ENCODE measurements around the gene ZNF106. TPM values are rescaled to one million over a fixed set of nuclear protein-coding genes. Genes with fewer than 3 reads are reported as not detected.

ZNF106 gene
- total RNA-seq, 2 experiments from 2014 or later, result 50.9 to 51.8 TPM

GRCh38 chr15:42387603-42388002, 103.3 kb downstream of the ZNF106 start:
- POLR2A ChIA-PET, result no interaction called here
- no peaks in the 10 kb centered on the region for H3K4me1 Mint-ChIP-seq

GRCh38 chr15:42385980-42386700, 104.8 kb downstream of the ZNF106 start:
- no peaks in the 10 kb centered on the region for H3K27me3 Mint-ChIP-seq
- POLR2A ChIA-PET, result no interaction called here
- no peak for DNase-seq
- no peak overlapping the region for H3K4me3 Mint-ChIP-seq
- no peak for ATAC-seq (ENCODE audit: low read depth)
- no peaks in the 10 kb centered on the region for H3K4me1 Mint-ChIP-seq
- no peaks in the 10 kb centered on the region for H3K9me3 Mint-ChIP-seq
- no peak overlapping the region for H3K27ac Mint-ChIP-seq
- H3K36me3 Mint-ChIP-seq, result no peaks in the 10 kb centered on the region

More at GRCh38 chr15:42387603-42388002, 103.3 kb downstream of the ZNF106 start:
- Mint-ChIP-seq H3K4me3 (no peak overlapping the region), H3K27me3 (no peaks in the 10 kb centered on the region), H3K9me3 (no peaks in the 10 kb centered on the region), H3K27ac (peak overlapping the region; percentile 14), H3K36me3 (no peaks in the 10 kb centered on the region)
- no peak for DNase-seq
- no peak for ATAC-seq (ENCODE audit: low read depth)

GRCh38 chr15:42385206-42385979, 105.5 kb downstream of the ZNF106 start:
- Mint-ChIP-seq H3K27me3 (no peaks in the 10 kb centered on the region), H3K4me3 (no peak overlapping the region), H3K4me1 (no peaks in the 10 kb centered on the region), H3K9me3 (no peaks in the 10 kb centered on the region), H3K27ac (no peak overlapping the region), H3K36me3 (no peaks in the 10 kb centered on the region)
- DNase-seq, result no peak
- POLR2A ChIA-PET, result no interaction called here
- peak; percentile 60 for ATAC-seq (ENCODE audit: low read depth)

- DNase-seq, result no peak
- H3K27ac Mint-ChIP-seq, result no peak overlapping the region
- no peaks in the 10 kb centered on the region for H3K36me3 Mint-ChIP-seq
- no peaks in the 10 kb centered on the region for H3K4me1 Mint-ChIP-seq
- POLR2A ChIA-PET, result no interaction called here
- H3K9me3 Mint-ChIP-seq, result no peaks in the 10 kb centered on the region
- no peaks in the 10 kb centered on the region for H3K27me3 Mint-ChIP-seq
- no peak for ATAC-seq (ENCODE audit: low read depth)
- H3K4me3 Mint-ChIP-seq, result no peak overlapping the region
Measured at GRCh38 chr15:42384597-42384996, 106.3 kb downstream of the ZNF106 start.

GRCh38 chr15:42378011-42378410, 112.9 kb downstream of the ZNF106 start:
- H3K9me3 Mint-ChIP-seq, result peaks cover 6% of the 10 kb centered on the region
- H3K27ac Mint-ChIP-seq, result no peak overlapping the region
- H3K36me3 Mint-ChIP-seq, result peaks cover 1% of the 10 kb centered on the region
- H3K4me1 Mint-ChIP-seq, result no peaks in the 10 kb centered on the region
- no peak overlapping the region for H3K4me3 Mint-ChIP-seq
- no peak for DNase-seq
- H3K27me3 Mint-ChIP-seq, result peaks cover 2% of the 10 kb centered on the region
- POLR2A ChIA-PET, result no interaction called here
- no peak for ATAC-seq (ENCODE audit: low read depth)

GRCh38 chr15:42375941-42376340, 115.0 kb downstream of the ZNF106 start:
- H3K36me3 Mint-ChIP-seq, result peaks cover 1% of the 10 kb centered on the region
- H3K27me3 Mint-ChIP-seq, result peaks cover 2% of the 10 kb centered on the region
- POLR2A ChIA-PET, result no interaction called here
- peaks cover 6% of the 10 kb centered on the region for H3K9me3 Mint-ChIP-seq
- H3K4me1 Mint-ChIP-seq, result no peaks in the 10 kb centered on the region
- DNase-seq (no peak), ATAC-seq (ENCODE audit: low read depth) (no peak)
- H3K4me3 Mint-ChIP-seq, result no peak overlapping the region
- no peak overlapping the region for H3K27ac Mint-ChIP-seq

GRCh38 chr15:42375252-42375651, 115.7 kb downstream of the ZNF106 start:
- Mint-ChIP-seq H3K4me1 (no peaks in the 10 kb centered on the region), H3K27ac (no peak overlapping the region), H3K36me3 (peaks cover 1% of the 10 kb centered on the region), H3K9me3 (peaks cover 6% of the 10 kb centered on the region), H3K27me3 (peaks cover 2% of the 10 kb centered on the region), H3K4me3 (no peak overlapping the region)
- ATAC-seq (ENCODE audit: low read depth), result no peak
- POLR2A ChIA-PET, result interaction anchor here (1.0 kb wide), 1 partner anchor 17 kb away, joined by 3 read pairs; no protein-coding TSS in a partner anchor
- no peak for DNase-seq

GRCh38 chr15:42374810-42375209, 116.1 kb downstream of the ZNF106 start:
- no peaks in the 10 kb centered on the region for H3K4me1 Mint-ChIP-seq
- ATAC-seq (ENCODE audit: low read depth) (no peak), DNase-seq (no peak)
- peaks cover 1% of the 10 kb centered on the region for H3K36me3 Mint-ChIP-seq
- peaks cover 2% of the 10 kb centered on the region for H3K27me3 Mint-ChIP-seq
- H3K9me3 Mint-ChIP-seq, result peaks cover 6% of the 10 kb centered on the region
- H3K27ac Mint-ChIP-seq, result no peak overlapping the region
- POLR2A ChIA-PET, result interaction anchor here (1.0 kb wide), 1 partner anchor 18 kb away, joined by 3 read pairs; no protein-coding TSS in a partner anchor
- H3K4me3 Mint-ChIP-seq, result no peak overlapping the region

GRCh38 chr15:42373936-42374335, 117.0 kb downstream of the ZNF106 start:
- ATAC-seq (ENCODE audit: low read depth), result no peak
- POLR2A ChIA-PET, result no interaction called here
- peaks cover 2% of the 10 kb centered on the region for H3K27me3 Mint-ChIP-seq
- H3K27ac Mint-ChIP-seq, result no peak overlapping the region
- DNase-seq, result no peak
- no peaks in the 10 kb centered on the region for H3K4me1 Mint-ChIP-seq
- H3K9me3 Mint-ChIP-seq, result peaks cover 2% of the 10 kb centered on the region
- peaks cover 1% of the 10 kb centered on the region for H3K36me3 Mint-ChIP-seq
- H3K4me3 Mint-ChIP-seq, result no peak overlapping the region

GRCh38 chr15:42373274-42373673, 117.7 kb downstream of the ZNF106 start:
- Mint-ChIP-seq H3K4me3 (no peak overlapping the region), H3K36me3 (peaks cover 1% of the 10 kb centered on the region), H3K9me3 (peaks cover 2% of the 10 kb centered on the region), H3K27me3 (peaks cover 2% of the 10 kb centered on the region), H3K27ac (no peak overlapping the region), H3K4me1 (no peaks in the 10 kb centered on the region)
- POLR2A ChIA-PET, result no interaction called here
- DNase-seq (no peak), ATAC-seq (ENCODE audit: low read depth) (no peak)

GRCh38 chr15:42371096-42371495, 119.8 kb downstream of the ZNF106 start:
- H3K27ac Mint-ChIP-seq, result no peak overlapping the region
- no peak overlapping the region for H3K4me3 Mint-ChIP-seq
- ATAC-seq (ENCODE audit: low read depth), result no peak
- POLR2A ChIA-PET, result no interaction called here
- no peaks in the 10 kb centered on the region for H3K27me3 Mint-ChIP-seq
- no peaks in the 10 kb centered on the region for H3K9me3 Mint-ChIP-seq
- H3K4me1 Mint-ChIP-seq, result no peaks in the 10 kb centered on the region
- peaks cover 1% of the 10 kb centered on the region for H3K36me3 Mint-ChIP-seq
- DNase-seq, result no peak

GRCh38 chr15:42368096-42368495, 122.8 kb downstream of the ZNF106 start:
- POLR2A ChIA-PET, result no interaction called here
- Mint-ChIP-seq H3K36me3 (no peaks in the 10 kb centered on the region), H3K9me3 (no peaks in the 10 kb centered on the region), H3K27me3 (no peaks in the 10 kb centered on the region), H3K4me3 (no peak overlapping the region), H3K27ac (no peak overlapping the region), H3K4me1 (no peaks in the 10 kb centered on the region)
- DNase-seq (no peak), ATAC-seq (ENCODE audit: low read depth) (no peak)

- H3K27ac Mint-ChIP-seq, result no peak overlapping the region
- POLR2A ChIA-PET, result interaction anchor here (0.6 kb wide), 1 partner anchor 68 kb away, joined by 3 read pairs; no protein-coding TSS in a partner anchor
- H3K4me1 Mint-ChIP-seq, result no peaks in the 10 kb centered on the region
- H3K27me3 Mint-ChIP-seq, result no peaks in the 10 kb centered on the region
- H3K4me3 Mint-ChIP-seq, result no peak overlapping the region
- DNase-seq (no peak), ATAC-seq (ENCODE audit: low read depth) (no peak)
- H3K36me3 Mint-ChIP-seq, result no peaks in the 10 kb centered on the region
- H3K9me3 Mint-ChIP-seq, result no peaks in the 10 kb centered on the region
Measured at GRCh38 chr15:42367041-42367440, 123.9 kb downstream of the ZNF106 start.
